HCEC 1CT (cell line): ENCODE results near the gene FAM229B.
"Not testable (repeated sequence)": the region's sequence is repeated elsewhere in the genome, so short reads cannot be mapped to it uniquely, and the experiment has no call there.

Experiments used
- DNase-seq: peaks from one replicate; pipeline ENCODE4 v3.0.0-alpha.2; 2017

Gene FAM229B

GRCh38 chr6:112065426-112065986, 21.9 kb upstream of the FAM229B start:
- DNase-seq = peak; percentile 56

- DNase-seq = no peak
Observed at GRCh38 chr6:112066606-112067005, 20.8 kb upstream of the FAM229B start.

GRCh38 chr6:112081569-112081968, 5.8 kb upstream of the FAM229B start:
- DNase-seq = no peak

GRCh38 chr6:112085286-112086065, 1.9 kb upstream of the FAM229B start:
- no peak for DNase-seq

GRCh38 chr6:112086744-112087135, 651 bp upstream of the FAM229B start:
- DNase-seq = peak; percentile 71

- DNase-seq = no peak
Observed at GRCh38 chr6:112087916-112088315, 525 bp downstream of the FAM229B start.

GRCh38 chr6:112096901-112097300, 9.5 kb downstream of the FAM229B start:
- DNase-seq = no peak

- no peak for DNase-seq
Observed at GRCh38 chr6:112100561-112100960, 13.2 kb downstream of the FAM229B start.

- not testable (repeated sequence) for DNase-seq
Observed at GRCh38 chr6:112106026-112106425, 18.6 kb downstream of the FAM229B start.

GRCh38 chr6:112106562-112106961, 19.2 kb downstream of the FAM229B start:
- DNase-seq = no peak

- DNase-seq = no peak
Observed at GRCh38 chr6:112109262-112109661, 21.9 kb downstream of the FAM229B start.

- DNase-seq = no peak
Observed at GRCh38 chr6:112113431-112113830, 26.0 kb downstream of the FAM229B start.

- DNase-seq = no peak
Observed at GRCh38 chr6:112113918-112114317, 26.5 kb downstream of the FAM229B start.

- no peak for DNase-seq
Observed at GRCh38 chr6:112114577-112115223, 27.3 kb downstream of the FAM229B start.

GRCh38 chr6:112116221-112116620, 28.8 kb downstream of the FAM229B start:
- DNase-seq = no peak

GRCh38 chr6:112117554-112117953, 30.2 kb downstream of the FAM229B start:
- DNase-seq = peak; percentile 58

- no peak for DNase-seq
Observed at GRCh38 chr6:112118034-112118433, 30.6 kb downstream of the FAM229B start.

GRCh38 chr6:112122756-112123155, 35.4 kb downstream of the FAM229B start:
- no peak for DNase-seq

- DNase-seq = no peak
Observed at GRCh38 chr6:112123982-112124381, 36.6 kb downstream of the FAM229B start.

- DNase-seq = no peak
Observed at GRCh38 chr6:112128208-112128607, 40.8 kb downstream of the FAM229B start.

GRCh38 chr6:112130878-112131277, 43.5 kb downstream of the FAM229B start:
- no peak for DNase-seq

- no peak for DNase-seq
Observed at GRCh38 chr6:112139052-112139451, 51.7 kb downstream of the FAM229B start.

GRCh38 chr6:112141707-112142106, 54.3 kb downstream of the FAM229B start:
- DNase-seq = no peak
